ENCODE results near the gene PGA4. TPM values are rescaled to one million over a fixed set of nuclear protein-coding genes. Genes with fewer than 3 reads are reported as not detected.
"Not testable (repeated sequence)": the region's sequence is repeated elsewhere in the genome, so short reads cannot be mapped to it uniquely, and the experiment has no call there.

PGA4 gene
- total RNA-seq, 2 experiments from 2014 or later, result not detected

DNA sequence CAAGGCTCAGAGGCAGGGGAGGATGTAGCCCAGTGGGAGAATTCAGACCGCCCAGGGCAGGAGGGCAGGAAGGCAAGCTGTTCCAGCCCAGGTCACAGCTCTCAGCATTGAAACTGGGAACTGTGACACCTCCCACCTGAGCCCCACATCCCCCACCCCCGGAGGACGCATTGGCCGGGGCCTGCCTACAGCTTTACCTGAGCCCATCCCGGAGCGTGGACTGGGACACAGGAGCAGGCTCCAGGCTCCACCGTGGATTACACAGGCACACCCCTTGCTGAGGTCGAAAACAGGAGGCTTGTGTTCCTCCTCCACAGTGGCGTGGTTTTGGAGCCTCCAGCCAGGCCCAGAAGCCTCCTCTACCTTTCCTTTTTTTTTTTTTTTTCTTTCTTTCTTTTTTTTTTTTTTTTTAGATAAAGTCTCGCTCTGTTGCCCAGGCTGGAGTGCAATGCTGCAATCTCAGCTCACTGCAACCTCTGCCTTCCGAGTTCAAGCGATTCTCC, 27.9 kb upstream of the PGA4 start:
- no peaks in the 10 kb centered on the region for H3K4me1 Mint-ChIP-seq
- DNase-seq, result no peak
- peaks cover 16% of the 10 kb centered on the region for H3K27me3 Mint-ChIP-seq
- no peaks in the 10 kb centered on the region for H3K36me3 Mint-ChIP-seq
- no peaks in the 10 kb centered on the region for H3K9me3 Mint-ChIP-seq
- H3K4me3 Mint-ChIP-seq, result no peak overlapping the region
- H3K27ac Mint-ChIP-seq, result no peak overlapping the region
- no peak for ATAC-seq (ENCODE audit: low read depth)
- POLR2A ChIA-PET, result no interaction called here

DNA sequence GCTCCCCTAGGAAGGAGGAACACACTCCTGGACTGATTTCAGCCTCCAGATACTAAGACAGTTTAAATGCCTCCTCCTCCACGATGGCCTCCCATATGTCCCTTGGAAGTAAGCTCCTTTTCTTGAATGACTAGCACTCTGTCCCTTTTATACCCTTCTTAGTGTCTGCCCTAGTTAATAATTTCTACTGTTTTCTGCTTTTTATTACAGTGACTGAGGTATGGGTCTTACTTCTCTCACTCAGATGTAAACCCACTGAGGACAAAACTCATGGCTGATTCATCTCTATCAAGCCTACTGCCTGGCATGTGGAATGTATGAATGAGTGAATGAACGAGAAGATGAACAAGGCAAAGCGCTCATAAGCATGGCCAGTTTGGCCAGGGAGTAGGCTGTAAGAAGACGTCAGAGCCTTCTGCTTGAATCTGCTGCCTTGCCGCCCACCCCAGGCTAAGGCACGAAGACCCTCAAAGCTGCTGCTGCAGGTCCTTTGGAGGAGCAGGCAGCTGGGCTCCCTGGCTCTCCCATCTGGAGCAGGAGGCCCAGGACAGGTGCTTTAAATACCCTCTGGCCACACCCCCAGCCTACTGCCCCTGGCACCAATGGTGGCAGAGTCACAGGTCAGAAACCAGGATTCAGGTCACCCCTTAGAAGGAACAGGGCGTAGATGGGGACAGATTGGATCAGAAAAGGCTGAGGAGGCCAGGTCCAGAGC, 27.0 kb upstream of the PGA4 start:
- ATAC-seq (ENCODE audit: low read depth), result no peak
- Mint-ChIP-seq H3K4me1 (no peaks in the 10 kb centered on the region), H3K36me3 (no peaks in the 10 kb centered on the region), H3K27me3 (peaks cover 18% of the 10 kb centered on the region), H3K27ac (no peak overlapping the region), H3K4me3 (no peak overlapping the region), H3K9me3 (no peaks in the 10 kb centered on the region)
- POLR2A ChIA-PET, result no interaction called here
- no peak for DNase-seq

DNA sequence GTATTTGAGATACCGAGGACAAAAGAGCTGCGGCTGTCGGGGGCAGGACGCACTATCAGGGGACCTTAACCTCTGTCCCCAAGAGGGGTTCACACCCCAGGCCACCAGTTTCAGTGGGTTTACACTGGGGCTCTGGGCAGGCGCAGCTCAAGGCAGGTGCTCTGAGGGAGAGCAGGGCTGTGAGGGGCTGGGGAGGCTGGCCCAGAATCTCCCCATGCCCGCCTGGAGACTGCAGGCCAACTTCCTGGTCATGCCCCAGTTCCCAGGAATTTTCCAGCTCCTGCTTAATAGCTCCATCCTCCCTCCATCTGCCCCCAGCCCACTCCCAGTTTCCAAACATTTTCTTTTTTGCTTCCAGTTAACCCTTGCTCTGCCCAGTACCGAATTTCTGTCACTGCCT, 26.4 kb upstream of the PGA4 start:
- no peak for ATAC-seq (ENCODE audit: low read depth)
- no peak overlapping the region for H3K4me3 Mint-ChIP-seq
- POLR2A ChIA-PET, result no interaction called here
- DNase-seq, result no peak
- no peak overlapping the region for H3K27ac Mint-ChIP-seq
- no peaks in the 10 kb centered on the region for H3K9me3 Mint-ChIP-seq
- peaks cover 21% of the 10 kb centered on the region for H3K27me3 Mint-ChIP-seq
- no peaks in the 10 kb centered on the region for H3K36me3 Mint-ChIP-seq
- H3K4me1 Mint-ChIP-seq, result no peaks in the 10 kb centered on the region

DNA sequence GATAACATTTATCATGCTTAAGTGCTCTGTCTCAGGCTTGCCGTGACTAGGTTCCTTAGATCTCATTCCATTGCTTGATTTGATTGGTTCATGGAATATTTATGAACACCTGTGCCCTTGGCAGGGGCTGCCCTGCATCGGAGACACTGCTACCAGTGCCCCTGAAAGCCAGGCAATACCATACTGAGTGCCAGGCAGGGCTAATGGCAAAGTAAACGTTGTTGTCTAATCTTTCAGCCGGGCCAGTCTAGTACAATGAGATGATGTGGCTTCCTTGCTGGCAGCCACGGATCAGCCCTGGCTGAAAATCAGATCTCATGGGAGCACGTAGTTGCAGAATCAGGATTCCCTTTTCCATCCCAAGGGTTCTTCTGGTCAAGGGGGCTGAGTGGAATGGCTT, 23.8 kb upstream of the PGA4 start:
- Mint-ChIP-seq H3K9me3 (no peaks in the 10 kb centered on the region), H3K27me3 (peaks cover 21% of the 10 kb centered on the region), H3K36me3 (no peaks in the 10 kb centered on the region), H3K4me1 (no peaks in the 10 kb centered on the region), H3K4me3 (no peak overlapping the region), H3K27ac (no peak overlapping the region)
- DNase-seq (no peak), ATAC-seq (ENCODE audit: low read depth) (no peak)
- POLR2A ChIA-PET, result no interaction called here

DNA sequence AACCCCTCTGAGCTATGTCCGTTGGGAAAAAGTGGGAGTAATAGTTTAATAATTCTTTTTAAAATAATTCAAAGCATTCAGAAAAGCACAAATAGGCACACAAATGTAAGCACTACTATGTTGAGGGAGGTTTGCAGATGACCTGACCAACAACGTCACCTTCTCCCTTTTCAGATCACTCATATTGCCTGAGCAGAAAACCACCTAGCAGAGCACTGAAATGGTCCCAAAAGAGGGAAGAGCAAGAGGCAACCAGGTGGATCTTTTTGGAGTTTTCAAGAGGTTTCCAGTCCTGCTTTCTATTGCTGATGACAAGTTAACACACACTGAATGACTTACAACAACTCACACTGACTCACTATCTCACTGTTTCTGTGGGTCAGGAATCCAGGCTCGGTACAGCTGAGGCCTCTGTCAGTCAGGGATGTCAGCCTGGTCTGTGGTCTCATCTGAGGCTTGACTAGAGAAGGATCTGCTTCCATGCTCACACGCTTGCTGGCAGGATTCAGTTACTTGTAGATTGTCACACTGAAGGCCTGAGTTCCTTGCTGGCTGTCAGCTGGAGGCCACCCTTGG, 23.1 kb upstream of the PGA4 start:
- H3K4me3 Mint-ChIP-seq, result no peak overlapping the region
- H3K27ac Mint-ChIP-seq, result no peak overlapping the region
- POLR2A ChIA-PET, result no interaction called here
- no peaks in the 10 kb centered on the region for H3K36me3 Mint-ChIP-seq
- DNase-seq (no peak), ATAC-seq (ENCODE audit: low read depth) (no peak)
- peaks cover 21% of the 10 kb centered on the region for H3K27me3 Mint-ChIP-seq
- no peaks in the 10 kb centered on the region for H3K4me1 Mint-ChIP-seq
- no peaks in the 10 kb centered on the region for H3K9me3 Mint-ChIP-seq

DNA sequence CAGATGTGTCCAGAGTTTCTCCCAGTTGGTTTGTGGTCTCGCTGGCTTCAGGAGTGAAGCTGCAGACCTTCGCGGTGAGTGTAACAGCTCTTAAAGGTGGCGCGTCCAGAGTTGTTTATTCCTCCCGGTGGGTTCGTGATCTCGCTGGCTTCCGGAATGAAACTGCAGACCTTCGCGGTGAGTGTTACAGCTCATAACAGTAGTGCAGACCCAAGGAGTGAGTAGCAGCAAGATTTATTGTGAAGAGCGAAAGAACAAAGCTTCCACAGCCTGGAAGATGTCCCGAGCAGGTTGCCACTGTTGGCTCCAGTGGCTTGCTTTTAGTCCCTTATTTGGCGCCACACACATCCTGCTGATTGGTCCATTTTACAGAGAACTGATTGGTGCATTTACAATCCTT, 20.7 kb upstream of the PGA4 start:
- Mint-ChIP-seq H3K4me1 (no peaks in the 10 kb centered on the region), H3K27me3 (peaks cover 19% of the 10 kb centered on the region), H3K36me3 (no peaks in the 10 kb centered on the region), H3K9me3 (no peaks in the 10 kb centered on the region), H3K4me3 (no peak overlapping the region), H3K27ac (no peak overlapping the region)
- no peak for DNase-seq
- POLR2A ChIA-PET, result interaction anchor here (0.7 kb wide), 1 partner anchor 25 kb away, joined by 4 read pairs; no protein-coding TSS in a partner anchor
- ATAC-seq (ENCODE audit: low read depth), result no peak

DNA sequence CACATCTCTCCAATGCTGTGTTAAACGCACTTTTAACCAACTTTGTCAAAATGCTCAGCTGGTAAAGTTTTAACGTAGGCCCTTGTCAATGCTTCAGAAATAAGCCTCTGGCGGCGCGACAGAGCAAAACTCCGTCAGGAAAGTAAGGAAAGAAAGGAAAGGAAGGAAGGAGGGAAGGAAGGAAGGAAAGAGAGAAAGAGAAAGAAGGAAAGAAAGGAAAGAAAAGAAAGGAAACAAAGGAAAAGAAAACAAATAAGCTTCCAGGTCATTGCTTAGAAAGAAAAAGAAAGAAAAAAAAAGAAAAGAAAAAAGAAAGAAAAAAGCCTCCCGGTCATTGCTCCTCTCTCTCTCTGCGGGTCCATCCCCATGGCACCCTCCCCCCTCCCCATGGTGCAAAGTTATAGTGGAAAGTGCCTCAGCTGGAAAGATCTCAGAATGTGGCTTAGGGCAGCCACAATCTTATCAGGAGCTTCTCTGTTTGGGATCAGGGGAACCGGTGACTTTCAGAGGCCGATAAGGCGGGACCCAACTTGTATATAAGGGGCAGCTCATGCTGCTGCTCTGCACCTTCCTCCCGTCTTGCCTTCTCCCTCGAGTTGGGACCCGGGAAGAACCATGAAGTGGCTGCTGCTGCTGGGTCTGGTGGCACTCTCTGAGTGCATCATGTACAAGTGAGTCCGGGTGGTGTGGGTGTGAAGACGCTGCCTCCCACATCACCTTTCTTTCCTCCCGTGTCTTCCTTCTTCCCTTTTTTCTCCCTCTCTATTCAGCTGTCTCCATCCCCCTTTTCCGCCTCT, 19.0 kb upstream of the PGA4 start, which contains the start of gene PGA3:
PGA3 (plus strand) TSS at position 566 of the 797 bp plus-strand sequence; CDS start at position 616, 50 bp downstream.
- H3K4me3 Mint-ChIP-seq; H3K9me3 Mint-ChIP-seq; H3K4me1 Mint-ChIP-seq; ATAC-seq (ENCODE audit: low read depth); H3K27ac Mint-ChIP-seq; POLR2A ChIA-PET; H3K36me3 Mint-ChIP-seq; DNase-seq: not testable (repeated sequence)
- H3K27me3 Mint-ChIP-seq, result peaks cover 19% of the 10 kb centered on the region

DNA sequence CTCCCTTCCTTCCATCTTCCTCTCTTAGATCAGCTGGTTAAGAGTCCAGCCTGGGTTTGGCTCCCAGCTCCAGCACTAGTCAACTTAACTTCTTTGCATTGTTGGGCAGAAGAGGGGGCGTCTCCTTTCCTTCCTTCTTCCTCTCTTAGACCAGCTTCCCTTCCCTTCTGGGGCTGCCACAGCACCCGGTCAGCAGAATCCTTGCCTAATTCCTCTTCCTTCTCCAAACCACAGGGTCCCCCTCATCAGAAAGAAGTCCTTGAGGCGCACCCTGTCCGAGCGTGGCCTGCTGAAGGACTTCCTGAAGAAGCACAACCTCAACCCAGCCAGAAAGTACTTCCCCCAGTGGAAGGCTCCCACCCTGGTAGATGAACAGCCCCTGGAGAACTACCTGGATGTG, 18.3 kb upstream of the PGA4 start:
- H3K4me3 Mint-ChIP-seq; H3K4me1 Mint-ChIP-seq; H3K27ac Mint-ChIP-seq; POLR2A ChIA-PET; ATAC-seq (ENCODE audit: low read depth); DNase-seq; H3K9me3 Mint-ChIP-seq; H3K36me3 Mint-ChIP-seq: not testable (repeated sequence)
- peaks cover 16% of the 10 kb centered on the region for H3K27me3 Mint-ChIP-seq

DNA sequence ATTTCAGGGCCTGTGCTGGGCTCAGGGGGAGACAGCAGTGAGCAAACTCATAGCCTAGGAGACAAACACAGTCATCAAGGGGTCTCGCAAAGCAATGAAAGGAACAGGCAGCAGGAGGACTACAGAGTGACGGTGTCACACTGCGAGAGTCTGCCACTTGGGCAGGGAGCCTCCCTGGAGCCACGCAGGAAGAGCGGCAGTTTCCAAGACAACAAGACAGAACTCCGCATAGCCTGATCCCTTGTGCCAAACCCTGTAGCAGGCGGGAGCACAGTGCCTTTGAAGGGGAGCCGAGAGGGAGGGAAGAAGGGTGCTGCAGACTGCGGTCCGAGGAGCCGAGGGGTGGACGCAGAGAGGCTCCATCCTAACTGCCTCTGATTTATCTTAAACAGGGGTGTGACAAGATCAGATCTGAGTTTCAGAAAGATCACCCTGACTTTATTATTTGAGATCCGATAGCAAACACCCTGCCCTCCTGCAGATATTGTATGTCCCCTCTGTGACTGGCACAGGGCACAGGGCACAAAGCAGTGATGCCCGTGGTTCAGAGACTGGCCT, 17.6 kb upstream of the PGA4 start:
- H3K4me1 Mint-ChIP-seq; DNase-seq; ATAC-seq (ENCODE audit: low read depth); H3K4me3 Mint-ChIP-seq; H3K9me3 Mint-ChIP-seq; H3K36me3 Mint-ChIP-seq; H3K27ac Mint-ChIP-seq; POLR2A ChIA-PET: not testable (repeated sequence)
- H3K27me3 Mint-ChIP-seq, result peaks cover 15% of the 10 kb centered on the region

DNA sequence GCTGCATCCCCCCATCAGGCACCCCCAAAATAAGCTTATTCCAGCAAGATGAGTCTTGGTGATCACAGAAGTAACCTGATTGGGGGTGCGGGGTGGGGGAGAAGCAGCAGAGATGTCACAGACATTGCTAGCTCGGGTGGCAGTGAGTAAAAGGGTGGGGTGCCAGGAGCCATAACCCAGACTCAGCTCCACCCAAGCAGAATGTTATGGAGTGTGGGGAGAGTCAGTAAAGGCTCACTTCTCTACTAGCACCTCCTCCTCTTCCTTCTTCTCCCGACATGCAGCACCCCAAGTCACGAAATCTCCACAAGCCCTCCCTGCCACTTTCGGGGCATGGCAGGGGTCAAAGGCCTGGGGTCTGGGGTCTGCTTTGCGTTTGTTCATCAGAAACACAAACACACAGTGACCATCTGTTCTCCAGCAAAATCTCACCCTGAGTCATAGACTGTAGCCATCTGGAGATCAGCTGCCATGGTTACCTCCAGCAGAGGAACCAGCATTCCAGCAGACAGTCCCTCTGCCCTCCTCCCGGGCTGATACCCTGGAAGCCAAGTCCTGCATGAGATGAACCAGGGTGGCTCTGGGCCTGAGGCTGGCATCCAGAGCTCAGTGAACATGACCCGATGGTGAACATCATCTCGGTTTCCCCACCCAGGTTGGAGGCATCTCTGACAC, 14.4 kb upstream of the PGA4 start:
- H3K36me3 Mint-ChIP-seq; H3K4me1 Mint-ChIP-seq; ATAC-seq (ENCODE audit: low read depth); POLR2A ChIA-PET; H3K9me3 Mint-ChIP-seq; H3K4me3 Mint-ChIP-seq; H3K27ac Mint-ChIP-seq; DNase-seq; H3K27me3 Mint-ChIP-seq: not testable (repeated sequence)

DNA sequence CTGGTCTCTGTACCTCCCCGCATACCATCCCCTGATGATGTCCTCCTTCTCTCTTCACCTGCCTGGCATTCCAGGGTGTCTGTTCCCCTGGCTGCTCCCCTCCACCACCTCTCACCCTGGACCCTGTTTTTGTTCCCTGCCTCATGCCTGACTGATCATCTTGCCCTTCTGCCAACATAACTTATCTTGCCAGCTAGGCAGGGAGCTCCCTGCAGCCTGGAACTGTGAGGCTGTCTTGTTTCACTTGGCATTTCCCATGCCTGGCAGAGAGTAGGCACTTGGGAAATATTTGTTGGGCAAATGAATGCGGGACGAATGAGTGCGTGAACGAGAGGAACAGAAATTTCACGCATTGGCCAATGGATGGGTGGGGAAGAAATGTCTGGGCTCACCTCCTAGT, 11.5 kb upstream of the PGA4 start:
- DNase-seq; H3K27ac Mint-ChIP-seq; POLR2A ChIA-PET; H3K27me3 Mint-ChIP-seq; H3K4me3 Mint-ChIP-seq; H3K4me1 Mint-ChIP-seq; H3K36me3 Mint-ChIP-seq; ATAC-seq (ENCODE audit: low read depth); H3K9me3 Mint-ChIP-seq: not testable (repeated sequence)

DNA sequence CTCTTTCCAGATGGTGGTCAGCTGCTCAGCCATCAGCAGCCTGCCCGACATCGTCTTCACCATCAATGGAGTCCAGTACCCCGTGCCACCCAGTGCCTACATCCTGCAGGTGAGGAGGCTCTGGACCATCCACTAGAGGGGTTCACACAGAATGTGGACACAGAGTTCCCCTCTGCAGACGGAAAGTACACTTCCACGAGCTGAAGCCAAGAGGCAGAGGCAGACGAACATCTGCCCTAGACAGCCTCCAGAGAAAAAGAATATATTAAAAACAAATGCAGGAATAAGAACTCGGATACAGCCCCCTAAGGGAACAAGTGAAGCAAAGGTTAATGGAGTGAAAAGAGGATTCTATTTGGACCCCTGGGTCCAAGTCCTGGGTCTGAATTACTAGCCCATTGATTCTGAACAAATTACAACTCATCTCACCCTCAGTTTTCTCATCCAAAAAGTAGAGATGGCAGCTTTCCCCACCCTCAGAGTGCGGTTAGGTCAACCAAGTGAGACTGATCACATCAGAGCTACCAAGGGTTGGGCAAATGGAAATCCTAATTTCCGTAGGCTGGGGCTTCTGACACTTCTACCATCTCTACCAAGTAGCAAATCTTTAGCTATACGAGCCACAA, 10.7 kb upstream of the PGA4 start:
- H3K27me3 Mint-ChIP-seq; H3K9me3 Mint-ChIP-seq; H3K4me1 Mint-ChIP-seq; H3K27ac Mint-ChIP-seq; H3K4me3 Mint-ChIP-seq; POLR2A ChIA-PET; H3K36me3 Mint-ChIP-seq; DNase-seq; ATAC-seq (ENCODE audit: low read depth): not testable (repeated sequence)

DNA sequence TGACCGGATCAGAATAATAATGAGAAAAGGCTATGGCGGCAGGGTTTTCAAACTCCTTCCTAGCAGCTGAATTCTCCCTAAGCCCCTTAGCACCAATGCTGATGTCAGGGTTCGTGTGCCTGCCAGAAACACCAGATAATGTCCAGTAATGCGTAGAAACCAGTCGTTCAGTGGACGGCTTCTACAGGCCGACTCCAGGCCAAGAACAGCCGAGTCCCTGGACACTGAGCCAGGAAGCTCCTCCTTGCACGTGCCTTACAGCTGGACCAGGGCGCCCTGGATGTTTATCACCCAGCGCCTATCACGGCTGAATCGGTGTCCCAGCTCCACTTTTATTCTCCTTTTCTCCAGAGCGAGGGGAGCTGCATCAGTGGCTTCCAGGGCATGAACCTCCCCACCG, 9.9 kb upstream of the PGA4 start:
- H3K4me1 Mint-ChIP-seq; H3K27ac Mint-ChIP-seq; H3K9me3 Mint-ChIP-seq; DNase-seq; POLR2A ChIA-PET; H3K36me3 Mint-ChIP-seq; H3K27me3 Mint-ChIP-seq; H3K4me3 Mint-ChIP-seq; ATAC-seq (ENCODE audit: low read depth): not testable (repeated sequence)

All from activated naive CD8-positive, alpha-beta T cell treated with anti-CD3 and anti-CD28 coated beads, Interleukin-2, amount 10 ng/mL, durations not matched to agents 7 days and 5 days (primary cell).